ENCODE results near the gene SMIM10.

- TF ChIP-seq CTCF (IDR thresholded peaks at IDR 0.05) (no peak), POLR2A (IDR thresholded peaks at IDR 0.05) (no peak)
Observed at GRCh38 chrX:135006187-135006586, 15.4 kb downstream of the SMIM10 start.

Data from breast epithelium (tissue), 3 donors.